KG1 (cell line): Measurements from ENCODE around the gene LCN10.
"Not testable (repeated sequence)": the region's sequence is repeated elsewhere in the genome, so short reads cannot be mapped to it uniquely, and the experiment has no call there.

ENCODE experiments used
- DNase-seq: peaks from one replicate; lab custom pipeline; 2025; lab: John Stamatoyannopoulos, UW

LCN10 gene

DNA sequence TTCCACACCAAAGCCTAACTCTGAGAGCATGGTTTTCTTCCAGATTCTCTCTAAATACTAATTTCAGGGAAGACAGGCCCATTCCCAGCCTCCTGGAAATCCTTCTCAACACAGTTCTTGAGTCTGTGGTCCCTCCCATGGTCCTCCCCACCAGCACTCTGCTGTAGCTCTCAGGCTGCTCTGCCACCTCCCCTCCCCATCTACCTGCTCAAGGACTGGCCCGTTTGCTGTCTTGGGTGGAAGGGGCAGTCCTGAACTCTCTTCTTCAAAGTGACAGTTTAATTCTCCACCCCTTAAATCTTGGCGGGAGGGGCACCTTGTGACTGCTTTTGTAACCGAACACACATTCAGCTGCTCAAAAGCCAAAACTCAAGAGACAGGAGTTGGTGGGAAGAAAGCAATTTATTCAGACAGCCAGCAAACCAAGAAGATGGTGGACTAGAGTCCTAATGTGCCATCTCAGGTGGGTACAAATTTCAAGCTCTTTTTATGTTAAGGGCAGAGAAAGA is 29.2 kb upstream of the LCN10 start:
- DNase-seq: no peak

DNA sequence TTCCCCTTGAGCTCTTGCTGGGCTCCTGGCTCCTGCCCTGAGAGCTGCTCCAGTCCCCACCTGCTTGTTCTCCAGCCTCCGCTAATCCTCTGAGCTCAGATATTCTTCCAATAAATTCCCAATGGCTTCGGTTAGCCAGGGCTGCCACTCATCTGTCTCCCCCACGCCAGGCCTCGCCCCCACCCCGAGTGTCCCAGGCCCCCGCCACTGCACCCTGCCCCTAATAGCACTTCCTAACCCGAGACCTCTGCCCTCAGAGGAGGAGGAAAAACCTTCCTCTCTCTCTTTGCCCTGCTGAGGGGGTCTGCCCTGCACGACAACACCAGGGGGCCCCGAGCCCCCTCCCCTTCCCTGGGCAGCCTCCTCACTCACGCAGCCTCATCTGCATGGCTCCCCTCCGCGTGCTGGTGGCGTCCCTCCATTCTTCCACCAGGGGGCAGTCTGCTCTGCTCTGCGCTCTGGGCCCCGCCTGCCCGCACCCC is 27.0 kb upstream of the LCN10 start:
- no peak for DNase-seq

DNA sequence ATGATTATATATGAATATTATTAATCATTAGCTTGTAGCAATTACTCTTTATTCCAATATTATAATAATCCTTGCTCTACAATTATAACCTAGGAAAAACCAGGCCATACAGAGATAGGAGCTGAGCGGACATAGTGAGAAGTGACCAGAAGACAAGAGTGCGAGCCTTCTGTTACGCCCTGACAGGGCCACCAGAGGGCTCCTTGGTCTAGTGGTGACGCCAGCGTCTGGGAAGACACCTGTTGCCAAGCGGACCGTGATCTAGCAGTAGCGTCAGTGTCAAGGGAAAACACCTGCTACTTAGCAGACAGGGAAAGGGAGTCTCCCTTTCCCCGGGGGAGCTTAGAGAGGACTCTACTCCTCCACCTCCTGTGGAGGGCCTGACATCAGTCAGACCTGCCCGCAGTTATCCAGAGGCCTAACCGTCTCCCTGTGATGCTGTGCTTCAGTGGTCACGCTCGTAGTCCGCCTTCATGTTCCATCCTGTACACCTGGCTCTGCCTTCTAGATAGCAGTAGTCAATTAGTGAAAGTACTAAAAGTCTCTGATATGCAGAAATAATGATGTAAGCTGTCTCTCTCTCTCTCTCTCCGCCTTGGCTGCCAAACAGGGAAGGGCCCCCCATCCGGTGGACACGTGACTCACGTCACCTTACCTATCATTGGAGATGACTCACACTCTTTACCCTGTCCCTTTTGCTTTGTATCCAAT is 23.8 kb upstream of the LCN10 start:
- DNase-seq: not testable (repeated sequence)

DNA sequence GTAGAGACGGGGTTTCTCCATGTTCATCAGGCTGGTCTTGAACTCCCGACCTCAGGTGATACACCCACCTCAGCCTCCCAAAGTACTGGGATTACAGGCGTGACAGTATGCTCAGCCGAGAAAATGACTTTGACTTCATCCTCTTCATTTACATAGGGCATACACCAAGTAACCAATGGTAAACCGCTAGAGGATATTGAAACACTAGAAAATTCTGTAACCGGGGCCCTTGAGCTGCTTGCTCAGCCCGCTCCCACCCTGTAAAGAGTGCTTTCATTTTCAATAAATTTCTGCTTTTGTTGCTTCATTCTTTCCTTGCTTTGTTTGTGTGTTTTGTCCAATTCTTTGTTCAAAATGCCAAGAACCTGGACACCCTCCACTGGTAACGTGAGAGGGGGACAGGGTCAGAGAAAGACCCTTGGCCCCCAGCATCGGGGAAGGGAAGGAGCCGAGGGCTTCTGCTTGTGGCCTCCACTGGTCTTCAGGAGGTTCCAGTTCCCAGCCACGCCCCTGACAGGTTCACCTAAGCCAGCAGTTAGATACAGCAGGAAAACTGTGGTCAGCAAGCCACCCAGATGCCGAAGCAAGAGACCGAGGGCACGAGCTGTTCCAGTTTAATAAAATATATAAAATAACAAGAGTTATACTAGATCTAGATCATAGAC is 23.1 kb upstream of the LCN10 start:
- not testable (repeated sequence) for DNase-seq

DNA sequence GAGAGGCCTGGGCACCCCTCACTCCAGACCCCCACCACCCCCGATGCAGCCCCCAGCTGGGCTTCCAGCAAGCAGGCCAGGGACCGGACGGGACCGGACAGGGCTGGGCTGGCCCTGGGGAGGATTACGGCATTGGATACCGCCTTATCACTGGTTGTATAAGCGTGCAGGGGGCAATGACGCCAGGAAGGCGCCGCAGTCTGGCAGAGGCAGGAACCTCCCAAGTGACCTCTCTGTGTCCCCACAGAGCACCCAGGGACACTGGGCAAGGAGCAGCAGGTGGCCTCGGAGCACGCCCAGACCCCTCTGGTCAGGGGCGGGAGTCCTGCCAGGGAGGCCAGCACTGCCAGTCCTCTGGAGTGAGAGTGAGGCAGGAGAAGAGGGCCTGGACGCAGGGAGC is 22.3 kb upstream of the LCN10 start:
- no peak for DNase-seq

DNA sequence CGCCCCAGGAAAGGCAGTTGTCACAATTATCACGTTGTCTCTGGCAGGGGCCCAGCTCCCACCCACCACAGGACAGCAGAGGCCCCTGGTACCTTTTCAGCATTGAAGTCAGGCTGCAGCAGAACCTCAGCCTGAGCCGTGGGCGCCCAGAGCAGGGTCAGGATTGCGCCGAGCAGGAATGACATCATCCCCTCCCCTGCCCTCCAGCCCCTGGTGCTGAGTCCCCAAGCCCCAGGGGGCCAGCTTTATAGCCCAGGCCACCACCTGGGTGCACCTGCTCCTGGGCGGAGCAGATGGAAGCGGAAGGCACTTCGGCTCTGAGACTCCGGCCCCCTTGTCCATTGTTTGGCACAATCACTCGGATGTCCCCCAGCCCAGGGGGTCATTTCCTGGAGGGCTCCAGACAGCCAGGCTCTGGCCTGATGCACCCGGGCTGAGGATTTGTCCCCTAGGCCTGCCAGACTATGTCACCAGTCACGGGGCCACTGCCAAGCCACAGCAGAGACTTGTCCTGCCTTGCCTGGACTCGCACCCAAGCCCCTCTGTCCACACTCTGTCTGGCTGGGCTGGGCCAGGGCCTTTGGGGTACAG is 21.7 kb upstream of the LCN10 start, which contains the start of gene LCN15:
TSS of gene LCN15 (minus strand) at position 218 of the 591 bp plus-strand sequence. CDS start at position 188, 30 bp downstream.
- DNase-seq: no peak

DNA sequence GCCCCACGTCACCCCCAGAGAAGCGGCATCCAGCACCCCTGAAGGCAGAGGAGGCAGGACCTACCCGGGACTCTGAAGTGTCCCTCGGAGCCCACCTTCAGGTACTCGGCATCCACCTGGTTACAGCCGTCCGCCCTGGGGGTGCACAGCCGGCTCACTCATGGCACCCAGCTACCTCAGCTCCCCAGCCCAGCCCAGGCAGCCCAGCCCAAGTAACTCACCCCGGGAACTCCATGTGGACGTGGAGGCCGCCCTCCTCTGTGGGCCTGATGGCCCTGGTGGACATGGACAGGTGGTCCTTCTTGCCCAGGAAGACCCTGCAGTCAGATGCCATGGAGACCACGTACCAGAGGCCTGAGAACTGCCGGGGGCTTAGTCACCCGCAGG is 20.9 kb upstream of the LCN10 start:
- no peak for DNase-seq

DNA sequence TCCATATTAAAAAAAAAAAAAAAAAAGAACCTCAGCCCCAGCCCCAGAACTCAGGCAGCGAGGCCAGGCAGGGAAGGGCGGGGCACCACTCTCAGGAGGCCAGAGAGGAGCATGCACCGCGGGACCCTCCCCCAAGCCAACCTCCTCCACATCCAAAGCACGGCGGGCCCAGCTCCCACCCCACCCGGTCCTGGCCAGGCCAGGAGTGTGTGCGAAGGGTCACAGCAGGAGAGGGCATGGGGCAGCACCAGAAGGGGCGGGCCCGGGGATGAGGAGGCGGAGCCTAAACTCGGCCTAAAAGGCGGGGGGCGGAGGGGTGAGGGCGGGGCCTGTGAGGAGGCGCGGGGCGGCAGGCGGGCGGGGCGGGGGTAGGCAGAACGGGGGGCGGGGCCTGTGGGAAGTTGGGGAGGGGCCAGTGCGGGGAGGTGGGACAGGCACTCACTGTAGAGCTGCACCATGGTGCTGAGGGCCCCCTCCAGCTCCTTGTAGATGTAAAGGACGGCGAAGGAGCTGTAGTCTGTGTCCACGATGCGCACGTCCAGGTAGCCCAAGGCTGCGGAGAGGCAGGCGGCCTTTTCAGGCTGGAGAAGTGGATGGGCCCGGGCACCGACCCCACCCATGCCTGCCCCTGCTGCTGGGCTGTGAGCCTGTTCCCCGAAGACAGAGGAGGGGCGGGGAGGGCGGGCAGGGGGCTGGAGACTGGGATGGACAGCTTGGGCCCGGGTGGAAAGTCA is 20.3 kb upstream of the LCN10 start:
- DNase-seq: no peak

DNA sequence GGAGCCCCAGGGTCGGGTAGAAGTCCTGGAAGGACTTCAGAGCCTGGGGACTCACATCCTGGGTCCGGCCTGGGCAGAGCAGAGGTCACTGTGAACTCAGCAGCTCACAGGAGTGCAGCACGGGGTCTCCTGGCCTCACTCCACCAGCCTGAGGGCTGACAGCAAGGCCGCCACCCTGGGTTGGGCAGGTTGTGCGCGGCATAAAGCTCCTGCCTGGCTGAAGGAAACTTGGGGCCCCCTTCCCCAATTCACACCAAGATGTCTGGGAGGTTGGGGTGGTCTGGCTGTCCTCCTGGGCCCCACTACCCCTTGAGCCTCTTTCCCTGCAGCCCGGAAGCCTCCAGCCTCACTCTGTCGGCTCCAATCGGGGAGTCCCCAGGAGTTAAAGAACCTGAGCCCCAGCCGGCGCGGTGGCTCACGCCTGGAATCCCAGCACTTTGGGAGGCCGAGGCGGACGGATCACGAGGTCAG is 19.5 kb upstream of the LCN10 start:
- DNase-seq: no peak

DNA sequence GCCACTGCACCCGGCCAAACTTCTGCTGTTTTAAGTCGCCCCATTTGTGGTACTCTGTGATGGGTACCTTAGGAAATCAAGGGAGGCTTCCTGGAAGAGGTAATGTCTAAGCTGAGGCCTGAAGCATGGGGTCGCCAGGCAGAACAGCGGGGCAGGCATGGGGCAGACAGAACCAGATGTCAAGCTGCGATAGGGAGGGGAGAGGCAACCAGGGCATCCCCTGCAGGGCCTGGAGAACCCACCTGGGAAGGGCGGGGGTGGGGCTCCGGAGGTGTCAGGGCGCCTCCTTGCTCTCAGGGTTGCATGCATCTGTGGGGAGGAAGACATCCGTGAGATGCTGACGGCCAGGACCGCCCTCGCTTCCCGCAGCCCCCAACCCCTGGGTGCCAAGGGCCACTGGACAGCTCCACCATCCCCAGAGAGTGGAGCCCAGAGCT is 18.8 kb upstream of the LCN10 start:
- DNase-seq: no peak

DNA sequence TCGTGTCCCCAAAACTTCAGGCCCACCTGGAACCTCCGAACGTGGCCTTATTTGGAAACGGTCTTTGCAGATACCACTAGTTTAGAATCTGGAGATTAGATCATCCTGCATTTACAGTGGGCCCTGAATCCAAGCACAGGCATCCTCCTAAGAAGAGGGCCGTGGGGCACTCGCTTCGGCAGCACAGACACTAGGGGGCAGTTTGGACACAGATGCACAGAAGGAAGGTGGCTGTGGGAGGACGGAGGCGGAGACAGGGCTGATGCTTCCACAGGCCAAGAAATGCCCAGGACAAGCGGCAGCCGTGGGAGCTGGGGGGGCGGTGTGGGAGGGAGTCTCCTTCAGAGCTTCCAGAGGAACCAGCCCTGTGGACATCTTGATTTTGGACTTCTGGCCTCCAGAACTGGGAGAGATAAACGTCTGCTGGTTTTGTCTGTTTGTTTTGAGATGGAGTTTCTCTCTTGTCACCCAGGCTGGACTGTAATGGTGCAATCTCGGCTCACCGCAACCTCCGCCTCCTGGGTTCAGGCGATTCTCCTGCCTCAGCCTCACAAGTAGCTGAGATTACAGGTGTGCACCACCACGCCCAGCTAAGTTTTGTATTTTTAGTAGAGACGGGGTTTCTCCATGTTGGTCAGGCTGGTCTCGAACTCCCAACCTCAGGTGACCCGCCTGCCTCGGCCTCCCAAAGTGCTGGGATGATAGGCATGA is 18.2 kb upstream of the LCN10 start:
- not testable (repeated sequence) for DNase-seq

DNA sequence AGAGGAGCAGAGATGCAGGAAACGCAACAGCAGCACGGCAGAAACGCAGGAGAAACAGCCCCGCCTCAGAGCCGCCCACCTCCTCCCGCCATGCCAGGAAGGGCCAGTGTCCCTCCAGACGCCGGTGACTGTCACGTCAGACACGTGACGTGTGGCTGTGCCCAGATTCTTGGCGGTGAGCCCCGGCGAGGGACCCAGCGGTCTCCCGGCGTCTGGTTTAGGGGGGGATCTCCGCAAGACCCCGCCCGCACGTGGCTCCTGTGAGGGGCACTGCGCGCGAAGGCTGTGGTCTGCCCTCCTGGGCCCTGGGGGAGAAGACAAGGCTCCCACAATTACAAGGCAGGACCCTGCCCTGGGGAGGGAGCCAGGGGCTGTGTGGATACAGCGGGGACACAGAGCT is 17.7 kb upstream of the LCN10 start:
- DNase-seq: no peak

DNA sequence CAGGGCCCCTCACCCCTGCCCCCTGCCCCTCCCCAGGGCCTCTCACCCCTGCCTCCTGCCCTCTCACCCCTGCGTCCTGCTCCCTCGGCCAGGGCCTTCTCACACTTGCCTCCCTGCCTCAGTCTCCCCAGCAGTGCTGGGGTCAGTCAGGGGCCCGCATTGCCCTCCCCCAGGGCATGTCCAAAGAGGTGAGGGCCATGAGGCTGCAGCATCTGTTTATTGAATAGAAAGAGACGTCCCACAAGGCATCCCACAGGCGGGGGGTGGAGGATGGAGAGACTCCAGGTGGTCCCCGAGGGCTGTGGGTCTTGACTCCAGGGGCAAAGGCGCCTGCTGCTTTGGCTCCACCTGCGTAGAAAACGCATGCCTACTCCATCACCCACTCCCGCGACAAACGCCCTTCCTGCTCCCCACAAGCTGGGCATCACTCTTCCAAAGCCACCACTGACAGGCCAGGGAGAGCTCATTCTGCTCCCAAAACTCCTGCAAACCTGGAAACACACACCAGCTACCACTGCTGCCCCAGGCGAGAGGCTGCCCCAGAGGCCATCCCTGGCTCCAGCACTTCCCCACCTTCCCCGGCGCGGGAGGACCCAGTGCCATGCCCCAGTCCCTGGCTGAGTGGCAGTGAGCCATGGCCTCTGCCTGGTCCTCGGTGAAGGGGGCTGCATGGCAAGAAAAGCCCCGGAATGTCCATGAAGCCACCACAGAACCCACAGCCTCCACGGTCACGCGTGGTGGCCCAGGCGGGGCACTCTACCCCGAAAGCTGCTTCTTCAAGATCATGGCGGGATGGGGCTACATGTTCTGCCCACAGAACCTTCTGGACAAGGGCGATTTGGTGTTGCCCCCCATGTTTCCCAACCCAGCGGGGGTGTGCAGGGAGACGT is 16.9 kb upstream of the LCN10 start:
- no peak for DNase-seq

DNA sequence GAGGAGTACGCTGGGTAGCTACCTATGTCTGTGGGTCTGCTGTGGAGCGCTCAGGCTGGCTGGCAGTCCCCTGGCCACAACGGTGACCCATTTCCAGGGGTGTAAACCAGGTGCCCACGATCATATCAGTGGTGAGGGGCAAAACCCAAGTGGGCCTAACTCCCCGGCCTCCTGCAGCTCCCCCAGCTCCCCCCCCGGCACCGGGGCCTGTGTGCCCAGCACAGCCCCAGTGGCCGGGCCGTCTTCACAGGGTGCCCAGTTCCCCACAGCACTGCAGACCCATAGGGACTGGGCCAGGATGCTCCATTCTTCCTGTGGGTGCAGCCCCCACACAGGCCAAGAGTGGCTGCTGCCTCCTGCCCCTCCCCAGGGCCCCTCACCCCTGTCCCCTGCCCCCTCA is 16.3 kb upstream of the LCN10 start:
- no peak for DNase-seq

DNA sequence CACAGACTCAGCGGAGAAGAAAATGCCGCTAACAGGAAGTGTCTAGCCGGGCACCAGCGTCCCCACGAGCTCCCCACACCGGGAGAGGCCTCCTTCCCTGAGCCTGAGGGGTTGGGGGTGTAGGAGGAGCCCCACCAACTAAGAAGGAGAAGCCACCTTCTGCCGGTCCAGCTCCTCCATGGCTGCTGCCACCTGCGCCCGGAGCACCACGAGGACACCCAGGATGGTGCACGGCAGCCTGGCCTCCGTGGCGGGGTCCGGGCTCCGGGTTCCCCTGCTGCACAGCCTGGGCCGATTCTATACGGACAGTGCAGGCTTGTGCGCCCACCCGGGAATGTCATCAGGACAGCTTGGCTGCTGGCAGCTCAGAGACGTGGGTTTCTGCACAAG is 15.0 kb upstream of the LCN10 start:
- no peak for DNase-seq

DNA sequence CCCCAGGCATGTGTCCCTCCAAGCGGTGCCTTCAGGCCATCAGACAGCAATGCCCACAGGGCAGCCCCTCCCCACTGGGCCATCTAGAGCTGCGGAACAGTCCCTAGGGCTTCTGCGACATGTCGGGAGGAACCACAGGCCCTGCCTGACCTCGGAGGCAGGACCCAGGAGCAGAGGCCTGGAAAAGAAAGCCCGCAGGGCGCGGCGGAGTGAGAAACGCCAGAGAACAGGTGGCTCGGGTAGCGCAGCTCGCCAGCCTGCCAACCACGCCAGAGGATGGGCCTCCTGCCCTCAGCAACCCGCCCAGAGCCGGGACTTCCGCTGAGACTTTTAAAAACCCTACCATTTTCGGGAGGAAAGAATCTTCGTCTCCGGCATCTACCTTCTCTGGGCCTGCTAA is 14.6 kb upstream of the LCN10 start:
- DNase-seq: no peak

DNA sequence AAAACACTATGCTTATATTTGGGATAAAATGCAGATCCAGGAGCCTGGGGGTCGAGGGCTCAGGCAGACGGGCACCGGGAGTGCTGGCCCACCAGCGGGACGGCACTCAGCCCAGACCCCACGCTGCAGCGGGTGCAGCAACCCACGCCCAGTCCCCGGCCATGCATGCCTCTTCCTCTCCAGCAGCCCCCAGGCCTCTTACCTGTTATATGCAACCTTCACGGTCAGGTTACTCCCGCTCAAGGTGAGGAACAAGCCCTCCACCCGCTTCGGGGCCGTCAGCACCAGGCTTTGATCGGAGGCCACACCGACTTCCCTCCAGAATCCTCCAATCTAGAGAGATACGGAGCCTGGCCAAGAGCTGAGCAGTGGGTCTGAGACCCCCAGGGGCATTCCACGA is 14.1 kb upstream of the LCN10 start:
- DNase-seq: no peak

DNA sequence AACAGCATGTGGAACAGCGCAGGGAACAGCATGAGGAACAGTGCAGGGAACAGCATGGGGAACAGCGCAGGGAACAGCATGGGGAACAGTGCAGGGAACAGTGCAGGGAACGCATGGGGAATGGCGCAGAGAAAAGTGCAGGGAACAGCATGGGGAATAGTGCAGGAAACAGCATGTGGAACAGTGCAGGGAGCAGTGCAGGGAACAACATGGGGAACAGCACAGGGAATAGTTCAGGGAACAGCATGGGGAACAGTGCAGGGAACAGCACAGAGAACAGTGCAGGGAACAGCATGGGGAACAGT is 13.3 kb upstream of the LCN10 start:
- no peak for DNase-seq

DNA sequence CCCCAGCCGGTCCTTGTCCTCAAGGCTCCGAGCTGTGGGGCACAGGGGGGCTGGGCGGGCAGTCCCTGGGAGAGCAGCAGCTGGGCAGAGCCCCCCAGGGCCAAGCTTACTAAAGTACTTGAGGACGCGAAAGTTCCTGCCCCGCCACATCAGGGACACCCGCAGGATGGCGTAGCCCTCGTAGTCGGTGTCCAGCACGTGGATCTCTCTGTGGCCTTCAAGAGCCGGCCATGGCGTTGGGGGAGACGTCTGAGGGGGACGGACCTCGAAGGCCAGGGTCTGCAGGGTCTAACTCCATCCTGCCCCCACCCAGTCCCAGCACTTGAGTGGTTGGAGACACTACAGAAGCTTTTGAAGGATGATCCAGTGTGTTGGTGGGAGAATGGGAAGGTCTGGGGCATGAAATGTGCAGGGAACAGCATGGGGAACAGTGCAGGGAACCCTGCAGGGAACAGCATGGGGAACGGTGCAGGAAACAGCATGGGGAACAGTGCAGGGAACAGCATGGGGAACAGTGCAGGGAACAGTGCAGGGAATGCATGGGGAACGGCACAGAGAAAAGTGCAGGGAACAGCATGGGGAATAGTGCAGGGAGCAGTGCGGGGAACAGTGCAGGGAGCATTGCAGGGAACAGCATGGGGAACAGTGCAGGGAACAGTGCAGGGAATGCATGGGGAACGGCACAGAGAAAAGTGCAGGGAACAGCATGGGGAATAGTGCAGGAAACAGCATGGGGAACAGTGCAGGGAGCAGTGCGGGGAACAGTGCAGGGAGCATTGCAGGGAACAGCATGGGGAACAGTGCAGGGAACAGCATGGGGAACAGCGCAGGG is 12.8 kb upstream of the LCN10 start:
- DNase-seq: not testable (repeated sequence)
